IMR-90 (cell line): ENCODE data around the gene NKX6-2. TPM values are rescaled to one million over a fixed set of nuclear protein-coding genes. Genes with fewer than 3 reads are reported as not detected.

ENCODE experiments used
- ATAC-seq: fragments of 200-7000 bp; cut with Tn5 transposase; 2 replicates; pipeline ENCODE4 v1.9.1; 2020; ENCODE audit warnings: low read depth, mild to moderate bottlenecking, moderate library complexity
- BruUV-seq: library from RNA; stranded (reverse); fragments of 400-500 nt; replicated peaks from 2 replicates; lab custom pipeline; 2021; lab: Mats Ljungman, UMichigan
- CTCF ChIA-PET: fragments of 300-600 bp; formaldehyde crosslinking; extraction: SDS; loops from one replicate; lab custom pipeline; 2021; ENCODE audit warnings: antibody characterized with exemption; lab: Yijun Ruan, JAX
- POLR2A ChIA-PET: fragments of 300-600 bp; sonication (Branson Sonifier 250); formaldehyde crosslinking; loops from one replicate; lab custom pipeline; 2022; ENCODE audit warnings: antibody characterized with exemption; ENCODE audit not compliant: unreplicated experiment; lab: Charles Lee
- DNase-seq: peaks from one replicate; pipeline ENCODE4 v3.0.0; 2013
- H2AFZ ChIP-seq: replicated peaks from 2 replicates; pipeline ENCODE3; 2013; ENCODE audit warnings: low read length, mild to moderate bottlenecking; ENCODE audit not compliant: poor library complexity
- H2AK5ac ChIP-seq: 2 replicates; pipeline ENCODE4 v1.6.1; 2013; ENCODE audit warnings: low read depth, low read length, inconsistent platforms
- H2AK9ac ChIP-seq: replicated peaks from 2 replicates; pipeline ENCODE3; 2013; ENCODE audit warnings: mild to moderate bottlenecking, low read depth, low read length, moderate library complexity; ENCODE audit not compliant: poor library complexity
- H2BK120ac ChIP-seq: 2 replicates; pipeline ENCODE4 v1.6.1; 2013; ENCODE audit warnings: low read depth, low read length, inconsistent platforms
- H2BK15ac ChIP-seq: 3 replicates; pipeline ENCODE4 v1.6.1; 2013; ENCODE audit warnings: low read depth, low read length, inconsistent platforms
- H2BK20ac ChIP-seq: 2 replicates; pipeline ENCODE4 v1.6.1; 2013; ENCODE audit warnings: low read depth, mild to moderate bottlenecking, inconsistent platforms, low read length, moderate library complexity
- H2BK5ac ChIP-seq: 2 replicates; pipeline ENCODE4 v1.6.1; 2013; ENCODE audit warnings: mild to moderate bottlenecking, low read depth, low read length, inconsistent platforms; ENCODE audit not compliant: poor library complexity, severe bottlenecking
- H3K14ac ChIP-seq: replicated peaks from 2 replicates; pipeline ENCODE4 v1.6.1; 2013; ENCODE audit warnings: low read depth, low read length, inconsistent platforms
- H3K18ac ChIP-seq: 2 replicates; pipeline ENCODE4 v1.6.1; 2013; ENCODE audit warnings: low read depth, low read length, control low read depth
- H3K23ac ChIP-seq: 2 replicates; pipeline ENCODE4 v1.6.1; 2013; ENCODE audit warnings: low read depth, low read length, inconsistent platforms
- H3K27ac ChIP-seq: 2 replicates; pipeline ENCODE4 v1.5.1; 2013; ENCODE audit warnings: mild to moderate bottlenecking, control low read depth, low read length; ENCODE audit not compliant: insufficient read depth
- H3K27me3 ChIP-seq: 2 replicates; pipeline ENCODE4 v1.6.1; 2013; ENCODE audit warnings: low read length; ENCODE audit not compliant: control insufficient read depth, insufficient read depth
- H3K36me3 ChIP-seq: 2 replicates; pipeline ENCODE4 v1.6.1; 2013; ENCODE audit warnings: low read length, mixed read lengths; ENCODE audit not compliant: control insufficient read depth, insufficient read depth
- H3K4ac ChIP-seq: 2 replicates; pipeline ENCODE4 v1.6.1; 2013; ENCODE audit warnings: low read depth, low read length, inconsistent platforms
- H3K4me1 ChIP-seq: 2 replicates; pipeline ENCODE4 v1.6.1; 2013; ENCODE audit warnings: low read length, mixed read lengths; ENCODE audit not compliant: control insufficient read depth, insufficient read depth
- H3K4me2 ChIP-seq: 2 replicates; pipeline ENCODE4 v1.6.1; 2013; ENCODE audit warnings: low read depth, mild to moderate bottlenecking, control low read depth, low read length, moderate library complexity
- H3K4me3 ChIP-seq: 2 replicates; pipeline ENCODE4 v1.5.1; 2013; ENCODE audit warnings: low read depth, mild to moderate bottlenecking, control low read depth, low read length, moderate library complexity; ENCODE audit not compliant: insufficient read depth
- H3K56ac ChIP-seq: 2 replicates; pipeline ENCODE4 v1.6.1; 2013; ENCODE audit warnings: low read length, inconsistent platforms; ENCODE audit not compliant: insufficient read depth; ENCODE audit errors: extremely low read depth
- H3K79me1 ChIP-seq, 2 experiments: 2 replicates each; pipeline ENCODE4 v1.6.1; 2013; ENCODE audit warnings: low read length in 2 of 2, inconsistent platforms in 1 of 2, low read depth in 1 of 2
- H3K9ac ChIP-seq: 2 replicates; pipeline ENCODE4 v1.6.1; 2013; ENCODE audit warnings: low read depth, low read length, control low read depth
- H3K9me1 ChIP-seq: 2 replicates; pipeline ENCODE4 v1.6.1; 2013; ENCODE audit warnings: low read length, inconsistent platforms; ENCODE audit not compliant: insufficient read depth
- H3K9me3 ChIP-seq: 2 replicates; pipeline ENCODE4 v1.6.1; 2013; ENCODE audit warnings: low read length; ENCODE audit not compliant: control insufficient read depth, insufficient read depth
- H4K20me1 ChIP-seq: 2 replicates; pipeline ENCODE4 v1.6.1; 2013; ENCODE audit warnings: low read length, inconsistent platforms; ENCODE audit not compliant: insufficient read depth
- H4K5ac ChIP-seq: 2 replicates; pipeline ENCODE4 v1.6.1; 2013; ENCODE audit warnings: mild to moderate bottlenecking, low read depth, low read length, control low read depth
- H4K8ac ChIP-seq, 2 experiments: 2 replicates each; pipeline ENCODE4 v1.6.1; 2013; ENCODE audit warnings: low read depth in 2 of 2, low read length in 2 of 2, control low read depth in 1 of 2, inconsistent platforms in 1 of 2
- H4K91ac ChIP-seq: 2 replicates; pipeline ENCODE4 v1.6.1; 2013; ENCODE audit warnings: low read depth, low read length, inconsistent platforms; ENCODE audit not compliant: insufficient read depth
- CHD1 ChIP-seq: IDR thresholded peaks from 2 replicates; pipeline ENCODE4 v1.6.1; 2012; ENCODE audit warnings: low read depth, low read length, improper control_type of control experiment
- RAD21 ChIP-seq: IDR thresholded peaks from 2 replicates; pipeline ENCODE4 v1.6.1; 2012; ENCODE audit warnings: low read length, improper control_type of control experiment
- WGBS, 2 experiments: methylation state at CpG; one replicate each; pipeline versions ENCODE4 v1.1.5 to v1.1.7; 2013; ENCODE audit warnings: missing lambda C conversion rate in 2 of 2; ENCODE audit not compliant: insufficient read length in 1 of 2; ENCODE audit errors: extremely low coverage in 2 of 2; 5-methylcytosine and 5-hydroxymethylcytosine counted together
- dilution Hi-C: fragments of 300-500 bp; cut with HindIII; formaldehyde crosslinking; loops from one replicate; pipeline ENCODE4 v1.14.3; 2018; ENCODE audit warnings: low sequenced_read_pairs; ENCODE audit not compliant: unreplicated experiment
- in situ Hi-C: fragments of 300-500 bp; cut with MboI; formaldehyde crosslinking; loops from 3 replicates; pipeline ENCODE4 v1.14.3; 2019; ENCODE audit warnings: low sequenced_read_pairs, inconsistent platforms, mixed read lengths
- intact Hi-C: fragments of 100-400 bp; cut with micrococcal nuclease; formaldehyde crosslinking; loops from 2 replicates; pipeline ENCODE4 v1.10.0; 2022
- polyA plus RNA-seq, 3 experiments: library from polyadenylated mRNA; depleted of rRNA; stranded (reverse); fragments of >200 nt; gene quantifications; 2 replicates each; pipeline ENCODE4 v1.2.3, GENCODE V29; 2012; ENCODE audit warnings: low replicate concordance in 1 of 3
- total RNA-seq: library from RNA; depleted of rRNA; stranded (reverse); fragments of >200 nt; gene quantifications from 2 replicates; pipeline ENCODE4 v1.2.3, GENCODE V29; 2012

Gene NKX6-2
- total and polyA plus RNA-seq, 2 of the 4 experiments (the other 2 are of a cell fraction): not detected

- WGBS, 2 experiments: 96% methylated on average over 21 of the region's 28 CpGs; no CpG with 5 or more reads in 1 of the 2 experiments
- Histone ChIP-seq H3K4me2 (no peak overlapping the region), H3K9ac (no peak overlapping the region), H2AFZ (no peak overlapping the region), H3K4me3 (no peak overlapping the region), H2AK9ac (no peak overlapping the region), H4K8ac (no peak overlapping the region), H3K9me3 (no peaks in the 10 kb centered on the region; the same call in 1 of the 2 replicates), H3K27me3 (no peaks in the 10 kb centered on the region), H2BK5ac (no peak overlapping the region), H4K91ac (no peak overlapping the region), H2BK15ac (no peak overlapping the region), H3K27ac (no peak overlapping the region), H3K14ac (no peak overlapping the region), H3K4ac (no peak overlapping the region), H4K5ac (no peak overlapping the region), H3K79me1 (0 out of 4 replicates have a peak, but pooled peaks cover 0 to 4% of the 10 kb centered on the region in 2 experiments), H4K20me1 (no peaks in the 10 kb centered on the region), H3K56ac (no peak overlapping the region), H3K18ac (no peak overlapping the region), H3K23ac (no peak overlapping the region), H3K4me1 (no peaks in the 10 kb centered on the region), H2AK5ac (no peak overlapping the region), H3K36me3 (peaks cover 14% of the 10 kb centered on the region), H3K9me1 (peaks cover 11% of the 10 kb centered on the region), H2BK120ac (no peak overlapping the region), H2BK20ac (no peak overlapping the region)
- ChIA-PET POLR2A (no interaction called here), CTCF (no interaction called here)
- intact Hi-C loops (no loop called here), dilution Hi-C loops (no loop called here), in situ Hi-C loops (no loop called here)
- ATAC-seq (no peak), DNase-seq (no peak)
- BruUV-seq: no TSS peak
- no peak for TF ChIP-seq RAD21
- TF ChIP-seq CHD1: no peak
Observed at GRCh38 chr10:132752961-132753360, 33.0 kb downstream of the NKX6-2 start.
